HG03521 (cell line): Measurements from ENCODE around the gene FTSJ1.
"Not testable (repeated sequence)": the region's sequence is repeated elsewhere in the genome, so short reads cannot be mapped to it uniquely, and the experiment has no call there.

Source experiments
- ATAC-seq: cut with Tn5 transposase; IDR thresholded peaks from one replicate; pipeline ENCODE4 v1.9.1; 2021; ENCODE audit warnings: mild to moderate bottlenecking, moderate library complexity; ENCODE audit not compliant: unreplicated experiment

Gene FTSJ1

GRCh38 chrX:48521353-48522243 is 45.6 kb downstream of the FTSJ1 start, which contains the start of gene EBP:
Gene EBP (plus strand): TSS chrX:48521808. CDS start chrX:48523772, 1,964 bp downstream.
- ATAC-seq, result peak; percentile 95

GRCh38 chrX:48522291-48522690 is 46.3 kb downstream of the FTSJ1 start:
- no peak for ATAC-seq

GRCh38 chrX:48523682-48524081 is 47.7 kb downstream of the FTSJ1 start:
- no peak for ATAC-seq

GRCh38 chrX:48525853-48526252 is 49.9 kb downstream of the FTSJ1 start:
- not testable (repeated sequence) for ATAC-seq

- no peak for ATAC-seq
These were observed 54.7 kb downstream of the FTSJ1 start for GRCh38 chrX:48530736-48531135.

GRCh38 chrX:48531358-48531959 is 55.5 kb downstream of the FTSJ1 start:
- no peak for ATAC-seq

GRCh38 chrX:48532161-48532560 is 56.2 kb downstream of the FTSJ1 start:
- no peak for ATAC-seq

GRCh38 chrX:48533165-48533564 is 57.2 kb downstream of the FTSJ1 start:
- ATAC-seq, result no peak
